HL-60/S4 treated with phorbol 12-myristate 13-acetate at 8.2 ng/mL for 4 days and 3 days (cell line): Measurements from ENCODE around the gene MRO.

Experiments used
- in situ Hi-C: fragments of 300-500 bp; cut with MboI; formaldehyde crosslinking; loops from 2 replicates; pipeline ENCODE4 v1.15.0; 2022; ENCODE audit warnings: low sequenced_read_pairs

MRO gene

GRCh38 chr18:50748243-50749229 is 71.3 kb downstream of the MRO start:
- in situ Hi-C loops: no loop called here

DNA sequence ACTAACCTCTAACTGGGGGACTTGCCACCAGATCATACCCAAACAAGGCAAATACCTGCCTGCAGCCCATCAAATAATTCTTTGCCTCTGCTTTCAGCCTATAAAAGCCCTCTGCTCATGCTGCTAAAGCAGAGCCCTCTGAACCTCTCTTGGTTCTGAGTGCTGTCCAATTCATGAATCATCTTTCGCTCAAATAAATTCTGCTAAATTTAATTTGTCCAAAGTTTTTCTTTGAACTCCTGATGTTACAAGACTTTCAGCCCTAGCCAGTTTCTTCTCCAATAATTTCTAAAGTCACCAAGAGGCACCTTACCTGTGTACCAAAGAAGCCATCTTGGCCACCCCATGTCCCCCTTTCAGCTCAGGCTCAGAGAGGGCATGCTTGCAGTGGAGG is 72.0 kb downstream of the MRO start:
- in situ Hi-C loops: no loop called here

- in situ Hi-C loops: no loop called here
Measured at GRCh38 chr18:50745945-50746344, 73.9 kb downstream of the MRO start.
